Panc1 (cell line): ENCODE measurements around the gene SESTD1. TPM values are rescaled to one million over a fixed set of nuclear protein-coding genes. Genes with fewer than 3 reads are reported as not detected.

Experiments used
- ATAC-seq: fragments of 200-7000 bp; cut with Tn5 transposase; 2 replicates; pipeline ENCODE4 v1.9.1; 2020; ENCODE audit warnings: mild to moderate bottlenecking, moderate library complexity
- BruUV-seq: library from RNA; stranded (reverse); fragments of 400-500 nt; replicated peaks from 2 replicates; lab custom pipeline; 2021; lab: Mats Ljungman, UMichigan
- CTCF ChIA-PET: fragments of 300-600 bp; sonication (Branson Sonifier 250); formaldehyde crosslinking; loops from one replicate; lab custom pipeline; 2022; ENCODE audit warnings: antibody characterized with exemption; lab: Charles Lee
- POLR2A ChIA-PET: fragments of 300-600 bp; sonication (Branson Sonifier 250); formaldehyde crosslinking; loops from one replicate; lab custom pipeline; 2022; ENCODE audit warnings: antibody characterized with exemption; lab: Charles Lee
- DNase-seq: peaks from one replicate; pipeline ENCODE4 v3.0.0-alpha.2; 2010; ENCODE audit warnings: low read depth, low spot score
- H3K27ac ChIP-seq: 2 replicates; pipeline ENCODE4 v1.5.1; 2011; ENCODE audit warnings: mild to moderate bottlenecking, low read length, inconsistent platforms
- H3K27me3 ChIP-seq: fragments of 200-500 bp; sonication (Bioruptor generic); 2 replicates; pipeline ENCODE4 v1.6.0; 2014; ENCODE audit warnings: low read length, inconsistent platforms; ENCODE audit not compliant: control insufficient read depth, insufficient read depth
- H3K36me3 ChIP-seq: fragments of 200-500 bp; sonication (Bioruptor generic); 2 replicates; pipeline ENCODE4 v1.5.1; 2014; ENCODE audit warnings: inconsistent platforms, mild to moderate bottlenecking, low read length, moderate library complexity; ENCODE audit not compliant: control insufficient read depth, insufficient read depth
- H3K4me1 ChIP-seq: 2 replicates; pipeline ENCODE4 v1.5.1; 2011; ENCODE audit warnings: inconsistent platforms, mild to moderate bottlenecking, low read length, moderate library complexity; ENCODE audit not compliant: control insufficient read depth, insufficient read depth
- H3K4me3 ChIP-seq, 2 experiments: 2 replicates each; pipeline ENCODE4 v1.5.1; 2011 to 2012; ENCODE audit warnings: low read depth in 2 of 2, low read length in 2 of 2, mild to moderate bottlenecking in 2 of 2, inconsistent platforms in 1 of 2, moderate library complexity in 1 of 2
- H3K9me3 ChIP-seq: fragments of 200-500 bp; sonication (Bioruptor generic); 2 replicates; pipeline ENCODE4 v1.5.1; 2014; ENCODE audit warnings: low read depth, mild to moderate bottlenecking, inconsistent platforms, low read length, moderate library complexity; ENCODE audit not compliant: control insufficient read depth, insufficient read depth
- CTCF ChIP-seq: fragments of 450-650 bp; IDR thresholded peaks from 2 replicates; pipeline ENCODE4 v1.5.1; 2017; ENCODE audit warnings: mild to moderate bottlenecking
- POLR2AphosphoS5 ChIP-seq: IDR thresholded peaks from 2 replicates; pipeline ENCODE4 v1.6.1; 2012; ENCODE audit warnings: mild to moderate bottlenecking, low read depth, low read length, moderate library complexity
- SIN3A ChIP-seq: IDR thresholded peaks from 2 replicates; pipeline ENCODE4 v1.6.1; 2012; ENCODE audit warnings: low read depth, mild to moderate bottlenecking, low read length, moderate library complexity, borderline replicate concordance; ENCODE audit not compliant: insufficient read depth
- TCF7L2 ChIP-seq: IDR thresholded peaks from 2 replicates; pipeline ENCODE4 v1.6.1; 2011; ENCODE audit warnings: mild to moderate bottlenecking, low read depth, low read length, inconsistent platforms
- in situ Hi-C: cut with HindIII; loops from 2 replicates; pipeline ENCODE4 v1.10.0; 2016; ENCODE audit warnings: low sequenced_read_pairs, low pct_unique_long_range_greater_than_20kb
- intact Hi-C: fragments of 100-400 bp; cut with micrococcal nuclease; formaldehyde crosslinking; loops from one replicate; pipeline ENCODE4 v1.10.0; 2022; ENCODE audit not compliant: unreplicated experiment
- total RNA-seq: library from RNA; stranded (reverse); gene quantifications from one replicate; pipeline ENCODE4 v1.2.1, GENCODE V29; 2021; ENCODE audit not compliant: unreplicated experiment
- TF ChIP-seq, protein P1 (sequence below), 2 experiments: IDR thresholded peaks; 2 replicates each; pipeline ENCODE4 v1.6.1; 2011 to 2012; ENCODE audit warnings: low read depth in 2 of 2, control low read depth in 1 of 2, low read length in 1 of 2, mild to moderate bottlenecking in 1 of 2, moderate library complexity in 1 of 2; ENCODE audit not compliant: insufficient read depth in 1 of 2

The SESTD1 gene
- total RNA-seq, 1 experiment from 2014 or later, result 31.3 TPM

- CTCF ChIA-PET, result no interaction called here
- DNase-seq, result no peak
- no peak for ATAC-seq
- Histone ChIP-seq H3K27ac (no peak overlapping the region), H3K27me3 (no peaks in the 10 kb centered on the region), H3K4me3 (no peak overlapping the region), H3K4me1 (no peaks in the 10 kb centered on the region), H3K36me3 (no peaks in the 10 kb centered on the region), H3K9me3 (no peaks in the 10 kb centered on the region)
- TF ChIP-seq SIN3A (no peak), POLR2AphosphoS5 (no peak), TCF7L2 (no peak), CTCF (no peak)
- TF ChIP-seq, protein P1, sequence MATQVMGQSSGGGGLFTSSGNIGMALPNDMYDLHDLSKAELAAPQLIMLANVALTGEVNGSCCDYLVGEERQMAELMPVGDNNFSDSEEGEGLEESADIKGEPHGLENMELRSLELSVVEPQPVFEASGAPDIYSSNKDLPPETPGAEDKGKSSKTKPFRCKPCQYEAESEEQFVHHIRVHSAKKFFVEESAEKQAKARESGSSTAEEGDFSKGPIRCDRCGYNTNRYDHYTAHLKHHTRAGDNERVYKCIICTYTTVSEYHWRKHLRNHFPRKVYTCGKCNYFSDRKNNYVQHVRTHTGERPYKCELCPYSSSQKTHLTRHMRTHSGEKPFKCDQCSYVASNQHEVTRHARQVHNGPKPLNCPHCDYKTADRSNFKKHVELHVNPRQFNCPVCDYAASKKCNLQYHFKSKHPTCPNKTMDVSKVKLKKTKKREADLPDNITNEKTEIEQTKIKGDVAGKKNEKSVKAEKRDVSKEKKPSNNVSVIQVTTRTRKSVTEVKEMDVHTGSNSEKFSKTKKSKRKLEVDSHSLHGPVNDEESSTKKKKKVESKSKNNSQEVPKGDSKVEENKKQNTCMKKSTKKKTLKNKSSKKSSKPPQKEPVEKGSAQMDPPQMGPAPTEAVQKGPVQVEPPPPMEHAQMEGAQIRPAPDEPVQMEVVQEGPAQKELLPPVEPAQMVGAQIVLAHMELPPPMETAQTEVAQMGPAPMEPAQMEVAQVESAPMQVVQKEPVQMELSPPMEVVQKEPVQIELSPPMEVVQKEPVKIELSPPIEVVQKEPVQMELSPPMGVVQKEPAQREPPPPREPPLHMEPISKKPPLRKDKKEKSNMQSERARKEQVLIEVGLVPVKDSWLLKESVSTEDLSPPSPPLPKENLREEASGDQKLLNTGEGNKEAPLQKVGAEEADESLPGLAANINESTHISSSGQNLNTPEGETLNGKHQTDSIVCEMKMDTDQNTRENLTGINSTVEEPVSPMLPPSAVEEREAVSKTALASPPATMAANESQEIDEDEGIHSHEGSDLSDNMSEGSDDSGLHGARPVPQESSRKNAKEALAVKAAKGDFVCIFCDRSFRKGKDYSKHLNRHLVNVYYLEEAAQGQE (IDR thresholded peaks at IDR 0.05; ENCODE audit: insufficient read depth in 1 of 2, low read depth in 2 of 2, low read length in 1 of 2), result no peak
- in situ Hi-C loops, result no loop called here
- POLR2A ChIA-PET, result no interaction called here
- BruUV-seq, result no TSS peak
- intact Hi-C loops, result no loop called here
Observed at GRCh38 chr2:179082697-179083096, 181.9 kb downstream of the SESTD1 start.

- no peak overlapping the region for H3K4me3 ChIP-seq
- no peak overlapping the region for H3K27ac ChIP-seq
- H3K4me1 ChIP-seq, result no peaks in the 10 kb centered on the region
- in situ Hi-C loops (no loop called here), intact Hi-C loops (no loop called here)
- no peak for TF ChIP-seq CTCF
- no peak for TF ChIP-seq POLR2AphosphoS5
- TF ChIP-seq TCF7L2, result no peak
- TF ChIP-seq, protein P1 (IDR thresholded peaks at IDR 0.05; ENCODE audit: insufficient read depth in 1 of 2, low read depth in 2 of 2, low read length in 1 of 2), result no peak
- no peak for TF ChIP-seq SIN3A
- H3K27me3 ChIP-seq, result no peaks in the 10 kb centered on the region
- no peaks in the 10 kb centered on the region for H3K9me3 ChIP-seq
- POLR2A ChIA-PET, result no interaction called here
- BruUV-seq, result no TSS peak
- DNase-seq, result no peak
- ATAC-seq, result no peak
- CTCF ChIA-PET, result no interaction called here
- H3K36me3 ChIP-seq, result no peaks in the 10 kb centered on the region
Observed at GRCh38 chr2:179081954-179082353, 182.7 kb downstream of the SESTD1 start.
